GM18520 (cell line): Measurements from ENCODE around the gene ATP1A1.

Experiments
- ATAC-seq: cut with Tn5 transposase; IDR thresholded peaks from one replicate; pipeline ENCODE4 v1.9.1; 2021; ENCODE audit not compliant: unreplicated experiment

ATP1A1 gene

DNA sequence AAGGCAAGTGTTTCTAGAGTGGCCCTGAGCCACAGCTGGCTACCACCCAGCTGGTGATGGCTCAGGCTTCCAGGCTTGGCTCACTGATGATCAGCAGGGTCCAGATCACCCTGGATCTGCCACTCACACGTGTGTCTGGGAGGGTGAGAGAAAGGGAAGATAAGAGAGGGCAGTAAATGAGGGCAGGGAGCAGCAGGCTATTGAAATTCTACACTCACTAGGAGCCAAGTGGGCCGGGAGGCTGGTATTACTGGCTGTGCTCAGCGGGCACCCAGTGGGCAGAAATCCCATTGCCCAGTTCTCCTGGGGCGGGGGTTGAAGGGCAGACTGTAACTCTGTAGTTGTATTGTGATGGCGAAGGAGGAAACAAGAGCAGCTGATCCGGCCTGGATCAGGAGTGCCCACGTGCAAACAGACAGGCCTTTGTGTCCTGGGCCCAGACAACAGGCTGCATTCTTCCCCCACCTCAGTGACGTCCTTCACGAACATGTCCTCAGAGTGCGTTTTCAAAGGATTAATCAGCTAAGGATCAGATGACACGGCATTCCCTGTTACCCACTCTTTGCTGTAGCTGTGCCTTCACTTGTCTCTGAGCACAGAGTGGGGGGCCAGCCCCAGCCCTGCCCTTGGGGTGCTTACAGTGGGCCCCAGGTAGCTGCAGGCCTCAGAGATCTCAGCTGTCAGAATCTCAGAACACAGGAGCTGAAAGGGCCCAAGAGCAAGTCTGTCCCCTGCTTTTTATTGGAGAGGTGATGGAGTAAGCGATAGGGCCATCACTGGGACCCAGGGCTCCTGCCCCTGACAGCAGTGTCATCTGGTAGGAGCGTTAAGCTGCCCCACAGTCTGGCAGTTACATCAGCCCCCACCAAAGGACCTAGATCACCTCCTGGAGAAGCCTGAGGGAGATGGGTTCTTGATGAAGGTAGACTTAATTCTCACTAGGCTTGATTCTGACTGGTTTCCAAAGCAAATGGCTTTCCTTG is 60.5 kb downstream of the ATP1A1 start:
- ATAC-seq, result no peak

DNA sequence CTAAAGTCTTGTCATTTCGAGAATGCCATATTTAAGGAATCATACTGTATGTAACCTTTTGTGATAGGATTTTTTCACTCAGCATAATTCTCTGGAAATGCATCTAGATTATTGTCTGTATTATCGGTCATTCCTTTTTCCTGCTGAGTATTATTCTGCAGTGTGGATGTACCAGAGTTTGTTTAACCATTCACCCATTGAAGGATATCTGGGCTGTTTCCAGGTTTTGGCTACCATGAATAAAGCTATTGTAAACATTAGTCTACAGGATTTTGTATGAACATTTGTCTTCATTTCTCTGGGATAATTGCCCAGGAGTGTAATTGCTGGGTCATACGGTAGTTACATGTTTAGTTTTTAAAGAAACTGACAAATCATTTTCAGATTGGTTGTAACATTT is 61.8 kb downstream of the ATP1A1 start:
- ATAC-seq, result no peak

DNA sequence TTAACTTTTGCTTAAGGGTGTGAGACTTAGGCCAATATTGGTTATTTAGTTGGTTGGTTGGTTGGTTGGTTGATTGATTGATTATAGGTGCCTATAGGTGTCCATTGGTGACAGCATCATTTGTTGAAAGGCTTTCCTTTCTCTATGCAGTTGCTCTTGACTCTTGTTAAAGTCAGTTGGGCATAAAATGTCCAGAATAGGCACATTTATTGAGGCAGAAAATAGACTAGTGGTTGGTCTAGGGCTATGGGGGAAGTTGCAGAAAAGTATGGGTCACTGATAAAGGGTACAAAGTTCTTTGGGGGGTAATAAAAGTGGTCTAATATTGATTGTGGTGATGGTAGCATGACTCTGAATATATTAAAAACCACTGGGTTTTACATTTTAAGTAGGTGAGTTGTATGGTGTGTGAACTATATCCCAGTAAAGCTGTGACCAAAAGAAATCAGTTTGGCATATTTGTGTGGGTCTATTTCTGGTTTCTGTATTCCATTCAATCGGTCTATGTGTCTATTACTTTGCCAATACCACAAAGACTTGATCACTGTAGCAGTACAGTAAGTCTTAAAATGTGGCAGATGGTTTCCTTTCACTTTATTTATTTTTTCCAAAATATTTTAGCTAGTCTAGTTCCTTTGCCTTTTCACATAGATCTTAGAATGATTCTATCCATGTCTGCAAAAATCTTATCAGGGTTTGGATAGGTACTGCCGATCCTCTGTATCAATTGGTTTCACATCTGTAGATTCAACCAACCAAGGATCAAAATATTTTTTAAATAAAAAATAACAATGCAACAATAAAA is 63.0 kb downstream of the ATP1A1 start:
- no peak for ATAC-seq

DNA sequence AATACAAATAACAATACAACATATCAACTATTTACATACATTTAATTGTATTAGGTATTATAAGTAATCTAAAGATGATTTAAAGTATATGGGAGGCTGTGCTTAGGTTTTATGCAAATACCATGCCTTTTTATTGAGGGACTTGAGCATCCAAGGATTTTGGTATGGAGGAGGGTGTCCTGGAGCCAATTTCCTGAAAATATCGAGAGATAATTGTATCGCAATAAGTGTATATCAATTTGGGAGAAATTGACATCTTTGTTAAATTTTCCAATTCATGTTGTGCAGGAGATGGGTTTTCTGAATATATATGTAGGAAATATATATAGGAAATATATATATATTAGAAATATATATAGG is 63.5 kb downstream of the ATP1A1 start:
- no peak for ATAC-seq

DNA sequence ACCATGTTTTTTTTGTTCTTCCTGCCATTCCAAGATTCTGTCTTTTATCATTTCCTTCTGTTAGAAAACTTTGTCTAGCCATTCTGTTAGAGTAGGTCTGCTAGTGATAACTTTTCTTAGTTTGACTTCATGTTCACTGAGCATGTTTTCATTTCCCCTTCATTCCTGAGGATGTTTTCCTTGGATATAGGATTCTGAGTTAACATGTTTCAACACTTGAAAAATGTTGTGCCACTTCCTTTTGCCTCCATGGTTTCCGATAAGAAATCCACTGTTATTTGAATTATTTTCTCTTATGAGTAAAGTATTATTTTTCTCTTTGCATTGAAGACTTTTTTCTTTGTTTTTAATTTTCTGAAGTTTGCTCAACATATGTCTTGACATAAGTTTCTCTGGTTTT is 66.7 kb downstream of the ATP1A1 start:
- no peak for ATAC-seq

DNA sequence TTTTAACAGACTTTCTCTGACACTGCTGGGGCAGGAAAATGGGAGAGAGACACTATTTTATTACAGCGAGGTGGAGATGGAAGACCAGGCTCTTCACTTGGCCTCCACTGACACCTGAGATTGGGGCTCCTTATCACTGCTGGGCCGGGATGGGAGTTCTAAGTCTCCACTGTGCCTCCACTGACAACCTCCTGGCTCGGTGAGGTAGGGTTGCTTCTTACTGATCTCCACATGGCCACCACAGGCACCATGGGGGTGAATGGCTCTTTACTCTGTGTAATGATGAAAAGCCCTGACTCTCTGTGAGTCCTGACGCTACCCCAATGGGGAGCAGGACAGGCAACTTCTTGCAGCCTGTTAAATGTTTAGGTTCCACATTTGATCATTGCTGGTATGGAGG is 67.7 kb downstream of the ATP1A1 start:
- ATAC-seq, result no peak

DNA sequence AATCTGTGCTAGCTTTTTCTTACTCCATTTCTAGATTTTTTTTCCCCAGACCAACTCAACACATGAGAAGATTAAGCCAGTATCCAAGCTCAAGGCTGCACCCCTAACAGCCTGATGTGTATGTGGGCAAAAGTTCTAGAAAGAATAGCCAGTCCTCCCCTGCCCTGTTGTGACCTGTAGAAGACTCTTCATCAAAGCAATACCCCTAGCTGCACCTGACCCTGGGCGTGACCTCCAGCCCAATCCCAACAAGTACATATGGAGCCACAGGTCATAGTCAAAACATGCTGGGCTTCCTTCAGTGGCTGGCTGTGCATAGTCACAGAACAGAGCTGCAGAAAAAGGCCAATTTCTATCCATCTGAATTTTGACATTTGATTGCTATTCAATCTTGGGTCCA is 72.5 kb downstream of the ATP1A1 start:
- no peak for ATAC-seq

DNA sequence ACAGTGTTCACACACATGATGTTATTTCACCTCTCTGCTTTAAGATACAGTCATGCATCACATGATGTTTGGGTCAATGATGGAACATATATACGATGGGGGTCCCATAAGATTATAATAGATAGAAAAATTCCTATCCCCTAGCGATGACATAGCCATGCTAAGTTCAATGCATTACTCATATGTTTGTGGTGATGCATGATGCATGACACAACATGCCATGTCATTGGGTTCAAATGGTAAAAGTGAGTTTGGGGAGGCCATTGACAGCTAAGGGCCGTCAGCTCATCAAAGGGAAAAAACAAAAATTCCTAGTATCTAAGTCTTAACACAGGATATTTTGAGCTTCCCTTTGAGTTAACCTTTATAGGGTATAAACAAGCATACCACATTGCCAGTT is 73.6 kb downstream of the ATP1A1 start:
- ATAC-seq, result no peak

DNA sequence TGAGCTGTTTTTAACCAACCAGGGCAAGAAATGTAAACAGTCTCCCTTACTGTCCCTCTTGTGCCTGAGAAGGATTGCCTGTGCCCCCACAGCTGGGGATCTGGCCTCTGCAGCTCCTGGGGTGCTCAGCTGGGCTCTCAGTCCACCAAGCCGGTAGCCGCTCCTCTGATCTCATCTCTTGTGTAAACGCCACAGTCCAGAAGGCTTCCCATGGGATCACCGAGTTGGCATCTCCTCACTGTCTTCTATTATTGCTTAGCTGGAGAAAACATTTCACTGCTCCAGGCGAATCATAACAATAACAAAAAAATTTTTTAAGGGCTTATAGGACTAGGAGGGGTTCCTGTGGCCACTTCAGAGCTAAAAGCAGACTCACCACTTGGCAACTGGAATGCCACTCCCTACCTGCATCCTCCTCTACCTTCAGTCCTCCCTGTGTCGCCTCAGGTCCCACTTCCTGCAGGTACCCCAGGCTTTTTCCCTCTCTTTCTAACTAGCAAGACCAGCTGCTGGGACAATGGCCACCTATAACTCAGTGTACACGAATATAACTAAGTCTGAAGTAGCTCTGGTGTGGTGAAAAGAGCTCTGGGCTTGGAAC is 75.8 kb downstream of the ATP1A1 start:
- ATAC-seq, result no peak

DNA sequence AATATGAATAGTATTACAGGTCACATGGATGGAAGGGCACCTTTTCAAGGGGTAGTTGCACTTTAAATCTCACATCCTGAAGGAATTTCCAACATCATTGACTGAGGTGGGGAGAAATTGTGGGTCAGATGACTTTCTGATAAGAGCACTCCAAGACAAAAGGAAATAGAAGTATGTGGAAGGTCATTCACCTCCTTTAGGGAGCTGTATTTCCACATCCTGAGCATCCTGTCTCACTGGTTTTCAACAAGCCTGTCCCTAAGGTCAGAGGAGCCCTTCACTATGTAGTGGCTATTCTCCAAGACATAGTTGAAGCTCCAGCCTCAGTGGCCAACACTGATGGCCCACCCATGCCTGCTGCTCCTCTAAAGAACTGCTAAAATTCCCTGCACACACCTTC is 76.5 kb downstream of the ATP1A1 start:
- ATAC-seq, result no peak

DNA sequence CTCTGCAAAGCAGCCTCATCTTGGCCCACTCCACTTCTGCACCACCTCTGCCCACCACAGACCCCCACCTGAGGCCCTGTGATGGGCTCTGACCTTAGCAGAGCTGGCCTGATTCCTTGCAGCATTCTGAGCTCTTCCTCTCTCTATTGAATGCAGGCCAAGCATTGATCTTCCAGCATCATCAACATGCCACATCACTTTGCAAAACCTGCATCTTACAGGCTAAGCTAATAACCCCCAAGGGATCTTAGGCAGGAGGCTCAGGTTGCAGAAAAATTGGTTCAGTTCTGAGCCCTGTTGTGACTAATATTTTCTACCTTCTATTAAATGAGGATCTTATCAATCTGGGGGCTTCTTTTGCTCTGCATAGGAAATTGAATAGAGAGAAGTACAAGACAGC is 78.7 kb downstream of the ATP1A1 start:
- no peak for ATAC-seq

DNA sequence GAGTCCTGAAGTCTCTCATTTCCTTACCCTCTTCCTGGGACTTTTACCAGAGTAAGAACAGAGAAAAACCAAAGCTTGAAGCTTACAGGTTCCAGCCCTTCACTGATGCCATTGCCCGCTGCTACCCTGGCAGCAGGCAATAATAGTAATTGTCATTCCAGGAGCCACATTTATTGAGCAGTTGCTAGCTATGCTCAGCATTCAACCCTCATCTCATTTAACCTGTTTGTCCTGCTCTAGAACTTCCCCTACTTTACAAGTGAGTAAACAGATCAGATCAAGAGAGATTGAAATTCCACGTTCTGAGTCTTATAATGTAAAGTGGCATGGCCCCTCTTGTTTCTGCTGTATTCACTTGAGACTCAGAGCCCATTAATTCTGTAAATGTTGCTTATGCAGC is 80.4 kb downstream of the ATP1A1 start:
- ATAC-seq, result no peak

DNA sequence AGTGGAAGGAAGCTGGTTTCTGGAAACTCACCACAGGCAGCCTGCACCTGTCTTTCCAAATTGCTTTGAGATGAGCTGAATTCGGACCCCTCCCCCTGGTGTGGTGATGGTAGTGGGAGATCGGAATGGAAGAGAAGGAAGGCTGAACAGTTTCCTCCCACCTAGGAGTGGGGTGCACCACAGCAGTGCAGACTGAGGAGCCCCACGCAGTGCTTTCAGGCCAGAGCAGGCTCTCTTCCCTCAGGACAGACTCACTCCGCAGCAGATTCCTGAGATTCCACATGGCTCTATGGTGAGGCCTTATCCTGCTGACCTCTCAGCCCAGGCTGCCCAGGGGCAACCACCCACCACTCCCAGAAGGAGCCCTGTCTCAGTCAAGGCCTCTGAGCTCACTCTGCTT is 80.9 kb downstream of the ATP1A1 start:
- no peak for ATAC-seq
